Activated CD8-positive, alpha-beta memory T cell treated with anti-CD3 and anti-CD28 coated beads, Interleukin-2, amount 50 U/mL, for 1 hour (primary cell): Measurements from ENCODE around the gene CACNA2D1.
"Not testable (repeated sequence)": the region's sequence is repeated elsewhere in the genome, so short reads cannot be mapped to it uniquely, and the experiment has no call there.

Source experiments
- DNase-seq: peaks from one replicate; pipeline ENCODE4 v3.0.0-alpha.2; 2020; ENCODE audit errors: extremely low read depth

Gene CACNA2D1

DNA sequence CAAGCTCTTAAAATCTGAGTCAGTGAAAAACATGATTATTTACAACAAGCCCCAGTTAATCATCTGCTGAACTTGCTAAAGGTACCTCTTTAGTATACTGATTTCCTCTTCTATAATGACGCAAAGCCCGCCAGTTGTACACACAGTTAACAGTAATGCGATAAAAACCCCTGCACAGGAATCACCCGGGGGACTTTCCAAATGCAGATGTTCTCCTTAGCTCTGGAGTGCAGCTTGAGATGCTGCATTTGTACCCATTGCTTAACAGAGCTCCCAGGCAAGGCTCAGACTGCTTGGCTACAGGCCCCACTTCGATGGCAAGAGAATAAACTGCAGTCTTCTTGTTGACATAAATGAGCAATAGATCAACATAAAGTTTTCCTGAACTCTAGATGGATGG lies 394.1 kb downstream of the CACNA2D1 start:
- no peak for DNase-seq

GRCh38 chr7:82044497-82045080 lies 399.0 kb downstream of the CACNA2D1 start:
- no peak for DNase-seq

DNA sequence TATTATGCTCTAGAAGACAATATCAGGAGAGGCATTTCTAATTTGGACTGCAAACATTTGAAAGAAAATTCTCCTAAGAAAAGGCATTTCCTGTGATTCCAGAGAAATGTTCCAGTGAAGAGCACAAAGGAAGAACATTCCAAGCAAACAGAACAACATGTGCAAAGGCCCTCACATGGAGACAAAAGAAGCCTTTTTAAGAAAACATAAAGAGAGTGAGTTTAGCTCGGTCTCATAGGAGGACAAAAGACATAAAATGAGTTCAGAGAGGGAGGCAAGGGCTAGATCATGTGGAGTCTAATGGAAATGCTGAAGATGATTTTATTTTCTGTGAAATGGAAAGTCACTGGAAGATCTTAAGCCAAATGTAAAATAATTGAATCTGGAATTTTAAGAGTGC lies 404.0 kb downstream of the CACNA2D1 start:
- no peak for DNase-seq

GRCh38 chr7:82036146-82036886 lies 407.3 kb downstream of the CACNA2D1 start:
- DNase-seq, result no peak

DNA sequence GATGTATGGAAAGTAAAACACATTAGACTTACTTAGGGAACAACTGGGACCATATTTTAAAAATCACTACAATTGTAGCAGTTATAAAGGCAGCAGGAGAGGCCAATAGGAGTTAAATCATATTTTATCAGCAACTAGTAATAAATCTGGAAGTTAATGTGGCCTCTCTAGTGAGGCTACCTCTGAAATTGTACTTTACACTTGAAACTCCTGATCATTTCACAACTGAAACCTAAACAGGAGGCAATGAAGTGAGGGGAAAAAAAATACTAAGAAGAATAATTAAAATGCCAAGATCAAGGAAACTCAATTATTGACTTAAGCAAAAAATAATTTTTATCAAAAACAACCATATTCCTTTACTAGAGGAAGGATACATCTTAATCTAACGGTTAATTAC lies 408.1 kb downstream of the CACNA2D1 start:
- DNase-seq, result no peak

- DNase-seq, result no peak
Observed at GRCh38 chr7:82032901-82033300, 410.7 kb downstream of the CACNA2D1 start.

DNA sequence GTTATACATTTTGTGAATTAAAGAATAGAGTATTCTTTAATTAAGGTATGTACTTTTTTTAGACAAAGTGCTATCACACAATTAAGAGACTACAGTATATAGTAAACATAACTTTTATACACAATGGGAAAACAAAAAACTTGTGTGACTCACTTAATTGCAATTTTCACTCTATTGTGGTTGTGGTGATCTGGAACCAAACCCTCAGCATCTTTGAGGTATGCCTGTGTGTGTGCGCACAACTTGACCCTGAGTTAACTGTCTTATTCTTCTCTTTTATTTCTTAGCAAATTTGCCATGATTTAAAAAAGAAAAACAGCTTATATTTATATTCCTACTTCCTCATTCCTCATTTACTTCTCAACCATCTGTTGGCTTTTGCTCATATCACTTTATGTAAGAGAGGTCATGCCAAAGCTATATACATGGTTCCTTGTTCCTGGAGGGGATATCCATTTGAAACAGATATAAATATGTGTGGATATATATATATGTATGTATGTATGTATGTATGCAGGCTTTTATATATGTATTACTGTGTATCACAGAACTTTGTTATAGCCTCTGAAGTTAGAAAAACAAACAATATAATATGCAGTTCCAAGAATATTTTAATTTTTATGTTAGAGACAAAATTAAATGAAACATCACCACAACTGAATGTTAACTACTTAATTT lies 414.2 kb downstream of the CACNA2D1 start:
- no peak for DNase-seq

DNA sequence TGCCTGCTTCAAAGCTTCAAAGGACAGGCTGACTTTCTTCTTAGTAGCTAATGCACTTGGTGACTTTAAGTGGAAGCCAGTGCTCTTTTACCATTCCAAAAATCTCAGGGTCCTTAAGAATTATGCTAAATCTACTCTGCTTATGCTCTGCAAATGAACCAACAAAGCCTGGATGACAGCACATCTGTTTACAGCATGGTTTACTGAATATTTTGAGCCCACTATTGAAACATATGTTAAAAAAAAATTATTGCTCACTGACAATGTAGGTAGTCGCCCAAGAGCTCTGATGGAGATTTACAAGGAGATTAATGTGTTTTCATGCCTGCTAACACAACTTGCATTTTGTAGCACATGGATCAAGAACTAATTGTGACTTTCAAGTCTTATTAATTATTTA lies 415.5 kb downstream of the CACNA2D1 start:
- DNase-seq, result no peak

DNA sequence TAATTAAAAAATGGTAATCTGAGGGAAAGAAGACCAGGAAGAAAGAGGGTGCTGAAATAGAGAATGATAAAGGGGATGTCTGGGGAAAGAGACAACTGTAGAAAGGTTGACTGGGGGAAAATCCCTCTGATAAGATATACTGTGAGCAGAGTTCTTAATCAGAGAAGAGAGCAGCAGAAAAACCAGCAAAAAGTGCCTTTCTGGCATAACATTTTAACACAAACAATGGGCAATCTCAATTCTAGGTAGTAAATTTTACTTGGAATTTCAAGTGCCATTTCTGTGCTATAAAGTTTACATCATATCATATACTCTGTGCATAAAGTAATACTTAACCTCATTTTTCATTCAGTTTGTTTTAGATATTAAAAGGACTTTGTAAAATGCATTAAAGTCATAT lies 421.9 kb downstream of the CACNA2D1 start:
- no peak for DNase-seq

GRCh38 chr7:82021036-82021435 lies 422.5 kb downstream of the CACNA2D1 start:
- no peak for DNase-seq

- DNase-seq, result no peak
Observed at GRCh38 chr7:82019551-82020475, 423.8 kb downstream of the CACNA2D1 start.

DNA sequence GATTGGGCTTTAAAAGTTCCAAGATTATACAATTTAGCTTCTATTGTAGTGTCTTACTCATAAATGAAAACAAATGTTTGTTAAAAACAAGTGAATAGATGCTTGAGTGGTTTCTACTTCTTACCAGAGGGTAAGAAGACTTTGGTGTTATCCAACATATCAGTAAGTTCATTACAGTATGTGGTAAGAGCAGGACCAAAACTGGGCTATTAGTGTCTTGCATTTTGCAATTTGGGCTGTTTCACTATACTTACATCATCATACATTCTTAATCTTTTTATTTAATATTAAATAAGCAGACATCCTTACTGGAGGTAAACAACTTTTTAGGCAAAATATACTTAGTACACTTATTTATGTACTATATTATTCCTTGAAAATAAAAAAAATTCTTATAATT lies 425.4 kb downstream of the CACNA2D1 start:
- no peak for DNase-seq

GRCh38 chr7:82017334-82017943 lies 426.1 kb downstream of the CACNA2D1 start:
- DNase-seq, result no peak

DNA sequence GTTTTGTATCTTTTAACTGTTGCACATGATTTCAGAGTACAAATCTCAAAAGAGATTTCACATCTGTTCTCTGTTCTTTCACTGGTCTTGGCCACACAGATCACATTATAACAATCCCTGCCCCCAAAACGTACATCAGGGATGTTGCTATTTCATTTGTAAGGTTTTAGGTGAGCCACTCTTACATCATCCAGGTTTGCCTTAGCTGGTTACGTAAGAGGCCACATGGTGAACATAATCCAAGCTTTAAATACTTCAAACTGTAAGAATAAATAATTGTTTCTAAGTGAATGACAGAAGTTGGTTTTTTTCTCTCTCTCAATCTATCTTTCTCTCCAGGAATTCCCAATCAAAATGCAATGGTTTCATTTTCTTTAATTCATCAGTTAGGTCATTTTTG lies 427.8 kb downstream of the CACNA2D1 start:
- no peak for DNase-seq

- not testable (repeated sequence) for DNase-seq
Observed at GRCh38 chr7:82014574-82014973, 429.0 kb downstream of the CACNA2D1 start.

DNA sequence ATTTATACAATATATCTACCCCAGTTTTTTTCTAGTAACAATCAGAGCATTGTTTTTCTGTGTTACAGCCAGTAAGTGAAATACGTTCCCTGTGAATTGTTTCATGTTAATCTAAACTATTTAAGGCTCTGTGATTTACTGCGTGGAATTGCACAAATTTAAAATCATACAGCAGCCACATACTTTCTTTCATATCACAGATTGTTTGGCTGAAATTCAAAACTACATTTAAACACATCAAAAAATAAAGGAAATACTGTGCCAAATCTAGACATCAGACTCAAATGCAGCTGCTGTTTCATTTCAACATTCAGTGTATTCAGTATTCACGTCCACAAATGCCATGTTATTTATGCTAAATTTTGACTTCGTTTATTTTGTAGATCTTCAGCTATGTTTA lies 431.1 kb downstream of the CACNA2D1 start:
- DNase-seq, result no peak

DNA sequence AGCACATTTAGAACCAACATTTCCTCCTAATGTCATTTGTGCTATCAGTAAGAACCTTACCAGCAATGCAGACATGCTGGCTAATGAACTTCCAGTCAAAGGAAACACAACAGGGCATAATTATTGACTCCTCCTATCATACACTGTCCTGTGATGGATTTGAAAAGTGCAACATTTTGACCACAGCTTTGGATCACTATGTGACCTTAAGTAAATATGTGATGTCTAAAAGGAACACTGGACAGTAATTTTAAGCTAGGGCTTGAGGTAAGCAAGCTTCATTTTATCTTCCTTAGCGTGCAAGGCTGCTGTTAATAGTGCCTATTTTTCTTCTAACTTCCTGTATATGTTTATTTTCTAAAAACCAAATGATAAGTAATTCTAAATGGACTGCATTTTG lies 433.2 kb downstream of the CACNA2D1 start:
- no peak for DNase-seq

- DNase-seq, result no peak
Observed at GRCh38 chr7:82007315-82007714, 436.3 kb downstream of the CACNA2D1 start.

GRCh38 chr7:82005056-82005455 lies 438.5 kb downstream of the CACNA2D1 start:
- DNase-seq, result no peak

DNA sequence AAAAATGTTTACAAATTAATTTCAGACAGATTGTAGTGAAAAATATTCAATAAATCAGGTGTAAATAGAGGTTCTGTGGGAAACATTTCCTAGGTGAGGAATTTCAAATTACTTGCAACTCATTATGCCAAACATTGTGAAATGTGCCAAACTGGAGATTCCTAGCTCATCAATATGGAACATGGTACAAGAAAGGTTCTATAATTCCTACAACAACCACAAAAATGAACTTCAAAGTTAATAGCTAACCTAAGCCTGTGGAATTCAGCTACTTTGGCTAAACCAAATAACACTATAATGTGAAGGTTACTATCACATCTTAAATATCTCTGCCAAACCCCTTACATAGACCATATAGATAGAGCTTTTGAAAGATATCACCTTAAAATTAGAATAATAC lies 450.4 kb downstream of the CACNA2D1 start:
- DNase-seq, result no peak

- DNase-seq, result no peak
Observed at GRCh38 chr7:81990395-81990794, 453.2 kb downstream of the CACNA2D1 start.
